Measurements from ENCODE around the gene NEO1.

- no peak for TF ChIP-seq CTCF (IDR thresholded peaks at IDR 0.05; ENCODE audit: borderline replicate concordance, extremely low read depth, low read length, poor library complexity, severe bottlenecking)
- no peak for TF ChIP-seq EZH2 (IDR thresholded peaks at IDR 0.05; ENCODE audit: borderline replicate concordance, low read depth, low read length, severe bottlenecking)
These were observed 284.9 kb downstream of the NEO1 start for GRCh38 chr15:73337187-73337586.
